ENCODE results near the gene SLC50A1. TPM values are rescaled to one million over a fixed set of nuclear protein-coding genes. Genes with fewer than 3 reads are reported as not detected.

SLC50A1 gene
- total RNA-seq, 1 experiment from 2014 or later: 39.0 TPM

GRCh38 chr1:155171836-155172731, 36.4 kb downstream of the SLC50A1 start:
- peaks cover 20% of the 10 kb centered on the region for H3K36me3 Mint-ChIP-seq
- H3K4me3 Mint-ChIP-seq: peak overlapping the region; percentile 94
- no peaks in the 10 kb centered on the region for H3K27me3 Mint-ChIP-seq (ENCODE audit: low read depth)
- ATAC-seq (no peak), DNase-seq (ENCODE audit: low spot score) (no peak)
- CTCF ChIA-PET: interaction anchor here (0.7 to 12.2 kb wide), 44 partner anchors 9 to 812 kb away, joined by 3 to 605 read pairs (median 7); partner anchors contain the start of genes ADAM15, DPM3, EFNA1 and EFNA3
- H3K27ac Mint-ChIP-seq: peak overlapping the region; percentile 91
- H3K9me3 Mint-ChIP-seq: no peaks in the 10 kb centered on the region
- H3K4me1 Mint-ChIP-seq: peaks cover 31% of the 10 kb centered on the region
- TF ChIP-seq RELA (CRISPR knock-in tag; IDR thresholded peaks at IDR 0.05; ENCODE audit: borderline replicate concordance) (no peak), USF2 (CRISPR knock-in tag; IDR thresholded peaks at IDR 0.05) (0 out of 2 replicates have a peak, but pooled peaks have one; percentile 6)
- POLR2A ChIA-PET: interaction anchor here (0.7 to 5.2 kb wide), 7 partner anchors 23 to 201 kb away, joined by 3 to 83 read pairs (median 6); partner anchors contain the start of gene SHC1

- H3K36me3 Mint-ChIP-seq: peaks cover 26% of the 10 kb centered on the region
- ChIA-PET CTCF (interaction anchor here (0.5 to 12.2 kb wide), 76 partner anchors 9 to 1358 kb away, joined by 3 to 605 read pairs (median 5); partner anchors contain the start of genes ADAM15, CLK2, DPM3 and EFNA1), POLR2A (interaction anchor here (0.6 to 5.2 kb wide), 13 partner anchors 22 to 262 kb away, joined by 3 to 83 read pairs (median 3); partner anchors contain the start of genes SHC1 and THBS3)
- peak within 1 kb of the TSS; percentile 95 for H3K27ac Mint-ChIP-seq
- peaks cover 29% of the 10 kb centered on the region for H3K4me1 Mint-ChIP-seq
- ATAC-seq (peak; percentile 64), DNase-seq (ENCODE audit: low spot score) (peak; percentile 97)
- no peaks in the 10 kb centered on the region for H3K9me3 Mint-ChIP-seq
- no peaks in the 10 kb centered on the region for H3K27me3 Mint-ChIP-seq (ENCODE audit: low read depth)
- peak within 1 kb of the TSS; percentile 94 for H3K4me3 Mint-ChIP-seq
- TF ChIP-seq CREM (CRISPR knock-in tag; IDR thresholded peaks at IDR 0.05) (0 out of 2 replicates have a peak, but pooled peaks have one; percentile 37), ZNF232 (CRISPR knock-in tag; IDR thresholded peaks at IDR 0.05) (0 out of 2 replicates have a peak, but pooled peaks have one; percentile 31), CTCF (IDR thresholded peaks at IDR 0.05) (peak; percentile 88), CBFB (CRISPR knock-in tag; IDR thresholded peaks at IDR 0.05; ENCODE audit: low read depth) (0 out of 2 replicates have a peak, but pooled peaks have one; percentile 16), NFYB (CRISPR knock-in tag; conservative IDR thresholded peaks at IDR 0.05; ENCODE audit: low read depth) (no peak), PRRX2 (CRISPR knock-in tag; IDR thresholded peaks at IDR 0.05) (no peak), ARID4B (CRISPR knock-in tag; IDR thresholded peaks at IDR 0.05; ENCODE audit: borderline replicate concordance) (0 out of 2 replicates have a peak, but pooled peaks have one; percentile 45), MAX (CRISPR knock-in tag; IDR thresholded peaks at IDR 0.05) (0 out of 2 replicates have a peak, but pooled peaks have one; percentile 51), CREB1 (CRISPR knock-in tag; IDR thresholded peaks at IDR 0.05) (0 out of 2 replicates have a peak, but pooled peaks have one; percentile 26), ATF1 (CRISPR knock-in tag; IDR thresholded peaks at IDR 0.05) (no peak), HMGXB4 (CRISPR knock-in tag; IDR thresholded peaks at IDR 0.05) (peak; percentile 53; the same call in 1 of the 2 replicates), KAT7 (CRISPR knock-in tag; IDR thresholded peaks at IDR 0.05; ENCODE audit: borderline replicate concordance) (0 out of 2 replicates have a peak, but pooled peaks have one; percentile 60), FOXP4 (CRISPR knock-in tag; IDR thresholded peaks at IDR 0.05) (0 out of 2 replicates have a peak, but pooled peaks have one; percentile 48), FOXP1 (CRISPR knock-in tag; IDR thresholded peaks at IDR 0.05; ENCODE audit: borderline replicate concordance) (no peak; the same call in 1 of the 2 replicates), GABPB1 (CRISPR knock-in tag; IDR thresholded peaks at IDR 0.05) (peak; percentile 38; the same call in 1 of the 2 replicates), USF1 (CRISPR knock-in tag; IDR thresholded peaks at IDR 0.05) (peak; percentile 49; the same call in 1 of the 2 replicates)
Observed at GRCh38 chr1:155172732-155173477, 37.3 kb downstream of the SLC50A1 start, which contains the start of gene KRTCAP2. KRTCAP2 (minus strand) TSS chr1:155173304; CDS start chr1:155173224, 80 bp downstream.

All from WTC11 (cell line).